Airway epithelial cell (primary cell): Measurements from ENCODE around the gene MAP4. TPM values are rescaled to one million over a fixed set of nuclear protein-coding genes. Genes with fewer than 3 reads are reported as not detected.

ENCODE experiments used
- total RNA-seq: library from RNA; depleted of rRNA; stranded (reverse); fragments of >200 nt; gene quantifications from 2 replicates; pipeline ENCODE4 v1.2.3, GENCODE V29; 2015

Gene MAP4
- total RNA-seq: 92.9 and 124 TPM in 2 replicates

GRCh38 chr3:48016301-48016973 lies at the start of gene MAP4:
MAP4 (minus strand) TSS chr3:48016416; CDS start chr3:47998860, 17,556 bp downstream.

GRCh38 chr3:47802734-47803479 lies 213.3 kb downstream of the MAP4 start, which contains the start of gene DHX30:
DHX30 (plus strand) TSS chr3:47803138; CDS start chr3:47810684, 7,546 bp downstream.

Other genes with a start within 250 kb of the MAP4 start
- gene SMARCC1, start 234.5 kb downstream of the MAP4 start, total RNA-seq: 38.0 and 52.8 TPM in 2 replicates
- gene DHX30, start 213.3 kb downstream of the MAP4 start, total RNA-seq: 69.4 and 75.0 TPM in 2 replicates
- 14.2 and 22.8 TPM in 2 replicates for gene CDC25A, start 172.0 kb upstream of the MAP4 start, total RNA-seq
- gene CAMP, start 207.1 kb upstream of the MAP4 start, total RNA-seq: not detected in 2 replicates
- gene ZNF589, start 224.7 kb upstream of the MAP4 start, total RNA-seq: 5.1 and 8.0 TPM in 2 replicates